HUDEP-2 (cell line): ENCODE measurements around the gene EGFLAM.
"Not testable (repeated sequence)": the region's sequence is repeated elsewhere in the genome, so short reads cannot be mapped to it uniquely, and the experiment has no call there.

ENCODE experiments used
- DNase-seq, 76 experiments: peaks; one replicate each; lab custom pipeline; 2025; ENCODE audit not compliant: unreplicated experiment in 76 of 76; lab: John Stamatoyannopoulos, UW

Gene EGFLAM

DNA sequence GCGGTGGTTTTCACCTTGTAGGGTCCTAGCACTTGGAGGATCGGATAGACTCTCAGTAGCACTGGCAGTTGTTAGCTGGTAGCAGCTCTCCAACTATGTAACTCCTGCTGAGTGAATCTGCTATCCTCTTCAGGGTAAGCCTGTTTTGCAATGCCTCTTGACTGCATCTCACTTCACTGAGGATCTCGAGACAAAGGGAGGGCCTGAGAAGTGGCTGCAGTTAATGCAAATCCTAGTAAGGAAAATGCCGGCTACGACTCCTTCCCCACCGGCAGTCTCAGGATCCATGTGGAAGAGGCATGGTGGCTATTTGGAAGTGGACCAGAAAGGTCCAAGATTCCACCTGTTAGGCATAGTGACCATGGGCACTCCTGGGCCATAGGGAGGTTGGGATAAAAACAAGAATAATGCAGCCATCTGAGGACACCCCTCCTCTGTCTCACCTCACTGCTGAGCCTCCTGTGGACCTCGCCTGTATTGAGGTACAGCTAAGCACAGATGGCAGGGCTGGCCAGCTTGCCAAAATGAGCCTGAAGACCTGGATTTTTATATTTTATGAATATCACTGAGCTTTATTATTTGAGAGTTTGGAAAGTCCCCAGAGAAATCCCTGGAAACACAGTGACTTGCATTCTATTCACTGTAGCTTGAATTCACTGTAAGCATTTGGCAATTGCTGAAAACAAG lies 152.1 kb downstream of the EGFLAM start:
- DNase-seq, result no peak

DNA sequence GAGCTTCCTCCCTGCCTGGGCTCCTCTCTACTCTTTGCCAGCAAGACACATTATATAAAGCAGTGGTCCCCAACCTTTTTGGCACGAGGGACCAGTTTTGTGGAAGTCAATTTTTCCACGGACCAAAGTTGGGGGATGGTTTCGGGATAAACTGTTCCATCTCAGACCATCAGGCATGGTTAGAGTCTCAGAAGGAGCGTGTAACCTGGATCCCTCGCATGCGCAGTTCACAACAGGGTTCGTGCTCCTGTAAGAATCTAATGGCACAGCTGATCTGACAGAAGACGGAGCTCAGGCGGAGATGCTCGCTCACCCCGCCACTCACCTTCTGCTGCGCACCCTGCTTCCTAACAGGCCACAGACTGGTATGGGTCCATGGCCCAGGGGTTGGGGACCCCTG lies 155.3 kb downstream of the EGFLAM start:
- no peak for DNase-seq

DNA sequence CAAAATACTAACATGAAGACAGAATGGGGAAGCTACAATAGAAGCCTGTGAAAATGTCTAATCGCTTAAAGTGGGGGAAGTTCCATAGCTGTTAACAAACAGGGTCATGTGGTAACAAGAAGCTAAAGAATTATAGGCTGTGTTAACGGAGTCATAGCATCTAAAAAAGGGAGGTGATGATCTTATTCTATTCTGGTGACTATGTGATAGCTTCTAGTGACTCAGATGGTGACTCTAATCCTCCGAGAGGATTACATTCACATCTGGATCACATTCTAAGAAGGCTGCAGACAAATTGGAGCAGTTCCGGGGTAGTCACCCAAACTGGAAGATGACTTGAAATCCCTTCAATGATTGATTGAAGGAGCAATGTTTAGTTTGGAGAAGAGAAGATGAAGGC lies 156.0 kb downstream of the EGFLAM start:
- DNase-seq, result no peak

DNA sequence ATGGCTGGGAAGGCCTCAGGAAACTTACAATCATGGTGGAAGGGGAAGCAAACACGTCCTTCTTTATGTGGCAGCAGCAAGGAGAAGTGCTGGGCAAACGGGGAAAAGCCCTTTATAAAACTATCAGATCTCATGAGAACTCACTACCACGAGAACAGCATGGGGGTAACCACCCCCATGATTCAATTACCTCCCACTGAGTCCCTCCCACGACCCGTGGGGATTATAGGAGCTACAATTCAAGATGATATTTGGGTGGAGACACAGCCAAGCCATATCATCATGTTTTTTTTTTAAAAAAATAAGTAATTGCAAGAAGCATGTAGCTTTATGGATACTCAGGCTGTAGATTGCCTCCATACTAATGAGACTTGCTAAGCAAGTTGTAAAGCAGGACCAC lies 157.4 kb downstream of the EGFLAM start:
- DNase-seq, result not testable (repeated sequence)

DNA sequence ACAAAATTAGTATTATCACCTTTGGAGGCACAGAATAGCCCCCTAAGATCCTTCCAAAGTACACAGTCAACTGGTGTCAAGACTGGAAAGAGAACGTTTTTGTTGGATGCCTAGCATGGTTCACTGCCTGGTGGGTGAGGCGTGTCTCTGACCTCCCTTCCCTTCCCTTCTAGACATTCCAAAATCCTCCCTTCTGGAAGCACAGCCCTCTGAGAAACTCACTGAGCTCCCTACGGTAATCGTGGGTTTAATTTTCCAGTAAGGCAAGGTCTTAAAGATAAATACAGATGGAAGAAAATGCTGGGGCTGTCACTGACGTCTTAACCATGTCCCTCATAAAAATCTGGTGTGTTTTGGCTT lies 159.3 kb downstream of the EGFLAM start:
- DNase-seq, result no peak

DNA sequence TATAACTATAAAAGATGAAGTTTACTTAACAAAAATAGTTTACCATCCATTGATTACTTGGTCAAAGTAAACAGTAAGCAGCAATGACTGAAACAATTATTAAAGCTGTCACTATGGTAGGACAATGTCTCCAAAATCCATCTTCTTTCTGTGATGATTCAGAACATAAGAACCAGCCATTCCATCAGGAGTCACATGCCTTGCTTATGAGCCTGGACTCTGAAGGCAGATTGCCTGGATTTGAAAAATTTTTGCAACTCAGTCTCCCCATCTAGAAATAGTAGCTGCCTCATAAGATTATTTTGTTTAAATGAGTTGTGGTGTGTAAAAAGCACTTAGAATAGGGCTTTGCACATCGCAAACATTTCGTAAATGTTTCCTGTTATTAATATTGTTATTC lies 161.9 kb downstream of the EGFLAM start:
- no peak for DNase-seq

DNA sequence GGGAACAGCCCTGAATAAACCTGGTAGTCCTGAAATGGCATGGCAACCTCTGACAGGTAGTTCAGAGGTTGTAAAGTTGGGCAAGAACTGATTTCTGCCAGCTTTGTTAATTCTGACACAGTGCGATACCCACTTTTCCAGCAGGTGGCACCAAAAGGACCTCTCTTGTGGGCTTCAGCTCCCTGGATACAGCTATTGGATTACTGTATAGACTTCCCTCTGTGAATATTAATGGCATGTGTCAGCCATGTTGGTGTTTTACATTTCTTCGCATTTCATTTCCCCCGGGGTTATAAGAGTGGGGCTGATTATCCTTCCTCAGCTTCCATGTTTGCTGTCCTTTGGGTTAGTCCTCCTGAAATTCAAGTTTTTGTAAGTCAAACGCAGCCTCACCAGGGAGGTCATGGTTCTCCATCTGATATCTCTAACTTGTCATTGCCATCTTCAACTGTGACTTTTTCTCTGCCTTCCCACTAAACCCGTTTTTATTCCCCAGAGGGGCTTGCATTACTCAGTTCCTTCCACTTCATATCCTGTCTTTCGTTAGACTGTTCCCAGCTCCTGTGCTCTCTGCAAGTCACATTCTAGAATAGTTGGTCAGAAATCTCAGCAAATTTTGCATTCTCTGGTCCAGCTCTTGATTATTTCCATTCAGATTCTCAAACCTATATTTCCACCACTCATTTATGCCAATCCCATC lies 162.5 kb downstream of the EGFLAM start:
- DNase-seq, result peak in 22 of 76 experiments; percentile 1 to 37 (median 5)

DNA sequence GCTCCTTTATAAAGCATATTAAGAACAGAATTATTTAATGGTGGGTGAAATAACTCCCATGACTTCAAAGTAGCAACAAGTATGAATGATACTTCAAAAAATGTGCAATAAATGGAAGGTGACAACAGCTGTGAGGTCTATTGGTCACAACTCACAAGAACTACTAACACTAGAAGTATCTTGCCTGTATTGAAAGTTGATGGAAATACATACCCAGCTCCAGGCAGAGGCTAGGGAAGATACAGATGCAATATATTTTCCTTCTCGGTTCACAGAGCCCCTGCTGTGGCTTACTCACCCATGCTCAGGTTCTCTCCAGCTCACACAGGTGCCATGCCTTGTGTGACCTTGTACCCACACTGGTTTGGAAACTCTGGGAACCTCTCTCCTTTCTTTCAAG lies 164.3 kb downstream of the EGFLAM start:
- DNase-seq, result no peak

DNA sequence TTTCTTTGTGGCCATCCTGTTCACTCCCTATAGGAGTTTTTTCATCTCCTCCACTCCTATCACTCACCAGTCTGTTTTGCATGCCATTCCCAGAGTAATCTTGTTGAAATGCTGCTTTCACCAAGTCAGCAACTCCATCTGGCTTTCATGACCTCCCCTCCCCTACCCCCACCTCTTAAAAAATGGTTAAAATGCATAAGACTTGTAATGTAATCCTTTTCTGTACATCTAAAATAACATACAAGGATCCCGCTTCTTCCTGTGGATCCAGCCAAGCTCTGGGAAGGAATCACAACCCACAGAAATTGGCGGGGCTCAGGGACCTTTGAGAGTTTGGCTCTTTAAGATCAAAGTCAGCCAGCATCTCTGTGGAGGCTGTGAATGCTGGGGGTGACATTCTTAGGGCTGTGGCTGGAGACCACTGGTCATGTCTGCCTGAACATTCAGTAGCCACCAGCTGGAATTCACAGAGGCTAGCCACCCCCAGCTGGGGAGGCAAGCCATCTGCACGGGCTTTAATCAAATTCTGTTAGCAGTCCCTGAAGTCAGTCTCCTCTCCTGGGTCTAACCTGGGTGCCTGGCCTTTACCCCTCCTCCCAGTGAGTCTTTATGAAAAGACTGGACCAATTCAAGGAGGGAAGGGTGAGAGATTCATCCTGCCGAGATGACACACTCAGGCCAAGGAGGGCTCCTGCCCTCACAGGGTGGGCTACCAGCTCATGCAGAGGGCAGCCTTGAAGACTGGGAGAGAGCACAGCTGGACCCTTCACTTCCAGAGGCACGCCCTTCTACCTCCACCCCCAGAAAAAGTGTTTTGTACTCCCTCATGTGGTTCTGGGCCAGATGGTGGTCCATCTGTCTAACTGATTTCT lies 165.2 kb downstream of the EGFLAM start:
- DNase-seq, result no peak

DNA sequence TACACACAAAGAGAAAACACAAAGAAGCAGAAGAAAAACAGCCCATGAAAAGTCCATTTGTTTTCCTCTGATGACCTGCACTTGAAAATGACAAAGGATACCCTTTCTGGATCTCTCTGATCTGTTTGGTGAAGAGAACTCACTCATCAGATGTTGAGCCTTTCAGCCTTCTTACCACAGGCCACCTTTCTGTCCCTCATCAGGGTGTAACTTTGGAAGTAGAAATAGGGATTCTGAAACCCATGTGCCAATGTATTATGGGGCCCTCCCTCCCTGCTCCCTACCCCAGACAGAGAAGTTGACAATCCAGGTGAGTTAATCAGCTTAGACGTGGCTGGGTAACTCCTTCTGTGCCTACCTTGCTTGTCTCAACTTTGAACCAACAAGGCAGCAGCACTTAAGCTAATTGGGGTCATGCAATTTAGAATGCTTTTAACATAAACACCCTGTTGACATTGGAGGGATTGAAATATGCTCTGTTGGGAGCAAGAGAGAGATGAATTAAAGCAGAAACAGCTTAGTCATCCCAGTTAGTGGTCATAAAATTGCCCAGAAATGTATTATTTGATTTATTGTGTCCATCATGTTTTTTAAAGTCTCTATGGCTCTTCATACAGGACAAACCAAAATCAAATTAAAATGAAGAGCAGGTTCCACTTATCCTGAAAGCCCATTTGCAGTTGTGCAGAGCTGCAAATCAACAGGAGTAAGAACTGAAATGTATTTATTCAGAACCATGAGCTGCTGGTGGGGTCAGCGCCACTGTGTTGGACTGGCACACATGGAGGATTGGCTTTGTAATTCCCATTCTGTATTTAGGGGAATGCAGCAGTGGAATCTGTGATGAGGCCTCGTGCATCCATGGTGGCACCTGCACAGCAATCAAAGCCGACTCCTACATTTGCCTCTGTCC lies 166.0 kb downstream of the EGFLAM start:
- no peak for DNase-seq

DNA sequence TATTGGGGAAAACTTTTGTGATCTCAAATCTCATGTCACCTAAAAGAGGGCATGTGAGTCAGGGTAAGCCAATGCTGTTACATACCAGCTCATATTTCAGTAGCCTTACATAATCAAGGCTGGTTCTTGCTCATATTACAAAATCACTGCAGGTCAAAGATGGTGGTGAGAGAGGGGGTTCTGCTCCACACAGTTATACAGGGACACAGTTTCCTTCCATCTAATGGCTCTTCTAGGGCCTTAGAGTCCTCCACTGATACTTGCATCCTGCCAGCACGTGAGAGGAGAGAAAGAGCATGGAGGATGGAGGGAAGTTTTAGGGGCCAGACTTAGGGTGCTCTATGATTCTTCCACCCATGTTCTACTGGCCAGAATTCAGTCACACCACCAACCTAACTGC lies 168.1 kb downstream of the EGFLAM start:
- no peak for DNase-seq

DNA sequence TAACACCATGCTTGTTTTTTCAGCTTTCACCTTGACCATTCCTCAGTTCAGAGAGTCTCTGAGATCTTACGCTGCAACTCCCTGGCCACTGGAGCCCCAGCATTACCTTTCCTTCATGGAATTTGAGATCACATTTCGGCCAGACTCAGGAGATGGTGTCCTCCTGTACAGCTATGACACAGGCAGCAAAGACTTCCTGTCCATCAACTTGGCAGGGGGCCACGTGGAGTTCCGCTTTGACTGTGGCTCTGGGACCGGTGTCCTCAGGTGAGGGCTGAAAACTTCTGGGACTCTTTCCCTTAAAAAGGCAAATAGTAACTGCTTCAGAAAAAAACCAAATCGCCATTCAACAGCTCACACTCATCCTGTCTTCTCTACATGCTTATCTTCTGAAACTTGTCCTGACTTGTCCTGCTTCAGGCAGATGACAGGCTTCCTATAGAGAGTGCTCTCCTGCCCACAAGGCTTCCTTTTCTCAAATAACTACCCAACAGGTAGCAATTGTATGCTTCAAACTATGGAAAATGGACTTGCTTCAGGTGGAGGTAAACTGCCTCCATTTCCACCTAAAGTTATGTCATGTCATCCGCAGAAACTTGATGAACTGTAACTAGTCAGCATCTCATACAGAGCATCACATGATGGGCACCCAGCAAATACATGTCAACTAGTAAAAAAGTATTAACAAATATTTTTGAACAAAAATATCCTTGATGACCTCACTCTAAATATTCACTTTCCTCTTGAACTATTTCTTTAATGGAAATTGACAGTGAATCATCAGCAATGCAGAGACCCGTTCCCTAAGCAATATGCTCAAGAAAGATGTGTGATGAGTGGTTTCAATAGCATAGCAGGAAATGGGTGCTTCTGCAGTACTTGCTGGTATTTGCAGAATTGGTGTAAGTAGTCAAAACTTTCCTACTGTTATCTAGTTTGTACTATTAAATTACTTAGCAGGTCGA lies 168.9 kb downstream of the EGFLAM start:
- DNase-seq, result no peak

DNA sequence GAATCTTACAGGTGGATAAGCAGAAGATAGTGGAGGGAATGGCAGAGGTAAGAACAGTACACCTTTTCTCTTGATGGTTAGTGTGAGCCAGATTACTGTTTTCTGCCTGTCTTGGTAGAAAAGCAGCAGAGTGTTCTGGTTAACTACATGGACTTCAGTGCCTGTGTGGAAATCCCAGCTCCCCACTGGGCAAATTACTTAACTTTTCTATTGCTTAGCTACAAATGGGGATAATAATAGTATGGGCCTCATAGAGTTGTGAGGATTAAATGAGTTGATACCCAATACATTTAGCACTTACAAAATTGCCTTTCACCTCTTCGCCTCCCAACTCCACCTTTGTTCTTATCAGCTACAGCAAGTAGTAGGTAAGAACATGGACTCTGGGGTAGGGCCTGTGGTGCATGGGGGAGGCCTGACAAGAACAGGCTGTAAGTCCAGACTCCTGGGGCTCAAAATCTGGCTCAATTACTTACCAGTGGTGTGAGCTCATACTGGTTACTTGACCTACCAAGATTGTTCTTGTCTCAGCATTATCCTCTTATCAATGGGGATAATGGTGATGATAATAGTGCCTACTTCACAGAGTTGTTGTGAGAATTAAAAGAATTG lies 173.0 kb downstream of the EGFLAM start:
- no peak for DNase-seq

DNA sequence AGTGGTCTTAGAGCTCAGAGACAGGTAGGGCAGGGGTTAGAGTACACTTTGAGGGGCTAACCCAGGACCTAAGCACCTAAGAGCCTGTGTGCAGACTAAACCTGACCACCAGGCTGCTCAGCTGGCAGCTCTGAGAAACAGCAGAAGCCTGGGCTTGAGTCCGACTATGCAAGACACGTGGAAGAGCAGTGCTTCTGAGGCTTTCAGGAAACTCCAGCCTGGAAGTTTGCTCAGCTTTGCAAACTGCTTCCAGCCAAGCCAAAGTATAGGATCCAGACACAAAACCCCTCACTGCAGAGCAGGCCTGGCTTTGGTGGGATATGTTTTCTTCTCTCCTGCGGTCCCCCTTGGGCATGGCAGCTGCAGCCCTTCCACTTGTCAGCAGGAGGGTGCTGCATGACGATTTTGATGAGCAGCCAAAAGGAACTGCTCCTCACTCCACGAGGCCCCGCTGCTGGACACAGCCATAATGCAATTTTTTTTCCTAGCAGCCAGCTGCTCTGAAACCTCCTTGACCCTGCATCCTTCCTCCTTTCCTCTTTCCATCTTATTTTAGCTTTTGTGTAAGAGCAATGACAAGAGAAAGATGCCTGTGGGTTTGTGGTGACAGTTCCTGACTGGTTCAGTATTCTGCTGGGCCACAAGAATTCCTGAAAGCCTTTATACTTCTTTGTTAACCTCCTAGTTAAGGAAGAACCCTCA lies 175.0 kb downstream of the EGFLAM start:
- DNase-seq, result no peak

DNA sequence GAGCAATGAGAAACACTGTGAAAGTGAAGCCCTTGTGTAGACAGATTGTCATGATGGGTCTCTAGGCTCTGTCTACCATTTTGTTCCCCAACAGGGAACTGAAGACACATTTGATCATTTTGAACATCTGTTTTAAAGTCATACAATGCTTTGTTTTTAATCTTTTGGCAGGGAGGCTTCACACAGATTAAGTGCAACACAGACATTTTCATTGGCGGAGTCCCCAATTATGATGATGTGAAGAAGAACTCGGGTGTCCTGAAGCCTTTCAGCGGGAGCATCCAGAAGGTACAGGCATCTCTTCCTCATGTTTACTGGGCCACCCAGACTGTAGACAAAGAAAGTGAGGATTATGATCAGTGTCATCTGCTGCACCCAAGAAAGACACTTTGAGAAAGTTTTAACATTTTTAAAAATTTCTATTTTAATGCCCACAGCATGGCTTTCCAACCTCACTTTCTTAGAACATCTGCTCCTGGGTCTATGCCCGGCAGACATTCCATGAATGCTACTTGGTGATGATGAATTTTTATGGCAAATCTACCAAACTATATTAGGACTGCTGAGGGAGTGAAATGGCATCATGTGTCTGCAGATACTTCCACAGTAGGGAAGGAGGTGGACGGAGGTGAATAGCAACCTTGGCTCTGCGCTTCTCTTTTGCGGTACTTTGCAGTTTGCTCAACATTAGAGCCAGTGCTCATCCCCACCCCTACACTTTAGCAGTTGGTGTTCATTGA lies 176.8 kb downstream of the EGFLAM start:
- DNase-seq, result no peak

DNA sequence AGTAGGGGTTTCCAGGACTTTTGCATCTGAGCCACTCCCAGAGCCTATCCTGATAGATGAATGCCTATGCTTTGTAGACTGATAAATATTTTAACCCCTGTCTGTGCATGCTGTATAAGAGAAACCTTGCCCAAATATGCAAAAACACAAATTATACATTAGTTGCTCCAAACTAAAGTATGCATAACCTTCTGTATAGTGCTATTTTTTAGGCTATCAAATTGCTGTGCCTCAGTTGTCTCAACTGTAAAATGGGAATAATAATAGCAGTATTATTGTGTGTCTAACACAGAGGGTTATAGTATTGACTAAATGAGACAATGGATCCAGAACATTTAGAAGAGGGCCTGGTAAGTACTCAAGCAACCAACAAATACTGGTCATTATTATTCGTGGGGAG lies 180.4 kb downstream of the EGFLAM start:
- DNase-seq, result no peak

DNA sequence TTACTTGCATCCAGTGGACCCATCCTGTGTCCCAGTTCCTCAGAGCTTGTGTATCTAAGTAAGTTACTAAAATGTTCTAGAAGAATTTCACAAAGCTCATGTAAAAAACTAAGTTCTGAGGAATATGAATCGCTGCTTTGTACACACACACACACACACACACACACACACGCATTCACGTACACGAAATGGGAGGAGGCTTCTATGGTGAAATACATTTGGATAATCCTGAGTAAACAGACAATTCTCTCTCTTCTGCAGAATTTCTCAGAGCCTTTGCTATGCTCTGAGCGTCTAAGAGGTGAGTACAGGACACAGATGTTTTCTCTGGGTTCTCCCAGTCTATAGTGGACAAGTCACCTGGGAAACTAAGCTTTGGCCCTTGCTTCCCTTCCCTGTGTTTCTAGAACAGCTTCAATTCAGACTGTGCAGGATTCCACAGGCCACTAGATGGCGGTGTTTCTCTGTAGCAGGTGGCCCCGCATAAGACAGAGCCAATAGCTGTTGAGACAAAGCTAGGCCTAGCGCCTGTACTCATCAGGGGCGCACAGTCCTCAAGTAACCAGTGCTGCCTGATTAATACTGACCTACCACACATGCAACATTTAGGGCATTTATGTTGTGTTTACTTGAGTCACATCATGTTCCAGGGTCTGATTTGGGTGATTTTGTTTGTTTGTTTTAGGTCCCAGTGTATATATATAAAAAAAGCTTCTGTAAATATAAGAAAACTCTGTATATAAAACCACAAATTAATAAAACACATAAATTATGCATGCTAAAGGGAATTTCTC lies 183.3 kb downstream of the EGFLAM start:
- DNase-seq, result peak in 68 of 76 experiments; percentile 11 to 83 (median 58)
